Vagina (tissue), 2 donors: ENCODE results near the gene COIL. TPM values are rescaled to one million over a fixed set of nuclear protein-coding genes. Genes with fewer than 3 reads are reported as not detected.
A peak's percentile ranks its signal among the peaks of the same experiment; 100 is the strongest.
"Not testable (repeated sequence)": the region's sequence is repeated elsewhere in the genome, so short reads cannot be mapped to it uniquely, and the experiment has no call there.

Experiments
- DNase-seq, 2 donors: peaks; one replicate each; pipeline ENCODE4 v3.0.0-alpha.2; 2017; ENCODE audit errors: extremely low spot score in 2 of 2
- H3K27ac ChIP-seq: fragments of 200-600 bp; sonication (generic); one replicate; pipeline ENCODE4 v1.5.1; 2019
- H3K27me3 ChIP-seq: fragments of 200-600 bp; sonication (generic); one replicate; pipeline ENCODE4 v1.5.1; 2019
- H3K36me3 ChIP-seq, 2 donors: fragments of 200-600 bp; sonication (generic); one replicate each; pipeline ENCODE4 v1.5.1; 2017 to 2019
- H3K4me1 ChIP-seq: fragments of 200-600 bp; sonication (generic); one replicate; pipeline ENCODE4 v1.5.1; 2019
- H3K4me3 ChIP-seq, 2 donors: fragments of 200-600 bp; sonication (generic); 1 replicate in 1 of 2; 2 replicates in 1 of 2; pipeline ENCODE4 v1.5.1; 2016 to 2019
- H3K9me3 ChIP-seq: fragments of 200-600 bp; sonication (generic); one replicate; pipeline ENCODE4 v1.5.1; 2019
- POLR2A ChIP-seq, 2 donors: fragments of 450-650 bp; IDR thresholded peaks; one replicate each; pipeline ENCODE4 v1.6.1; 2017; ENCODE audit warnings: antibody characterized with exemption in 2 of 2, mild to moderate bottlenecking in 2 of 2, moderate library complexity in 2 of 2
- POLR2AphosphoS5 ChIP-seq, 2 donors: sonication (generic); formaldehyde crosslinking; IDR thresholded peaks; one replicate each; pipeline ENCODE4 v1.9.0; 2017; ENCODE audit warnings: antibody characterized with exemption in 2 of 2, mild to moderate bottlenecking in 2 of 2, low read depth in 1 of 2; ENCODE audit not compliant: insufficient read depth in 1 of 2
- intact Hi-C: fragments of 100-400 bp; cut with DNase I; formaldehyde crosslinking; loops from one replicate; pipeline ENCODE4 v1.15.1; 2023
- total RNA-seq: library from RNA; depleted of rRNA; stranded (reverse); fragments of >200 nt; gene quantifications from one replicate; pipeline ENCODE4 v1.2.3, GENCODE V29; 2016
- TF ChIP-seq, protein P1 (sequence below), 3 experiments: fragments of 450-650 bp in 2 of 3; fragments of 200-600 bp in 1 of 3; sonication (generic) in 1 of 3; IDR thresholded peaks; one replicate each; pipeline ENCODE4 v1.5.1; 2017 to 2019; ENCODE audit warnings: antibody characterized with exemption in 3 of 3, mild to moderate bottlenecking in 2 of 3, moderate library complexity in 2 of 3

The COIL gene
- total RNA-seq, 1 donor from 2014 or later: 9.8 TPM

DNA sequence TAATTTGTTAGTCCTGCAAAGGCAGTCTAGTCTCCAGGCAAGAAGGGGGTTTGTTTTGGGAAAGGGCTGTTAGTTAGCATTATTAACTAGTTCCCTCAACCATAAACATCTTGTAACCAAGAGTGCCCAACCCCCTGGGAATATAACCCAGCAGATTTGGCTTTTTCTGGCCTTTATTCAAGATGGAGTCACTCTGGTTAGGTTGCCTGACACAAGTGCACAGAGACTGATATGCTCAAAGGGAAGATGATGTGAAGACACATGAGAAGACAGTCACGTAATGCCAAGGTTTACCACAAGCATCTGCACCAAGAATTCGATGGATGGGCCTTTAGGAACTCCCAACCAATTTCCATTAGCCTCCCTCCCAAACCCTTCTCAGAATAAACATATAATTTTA lies 13.2 kb upstream of the COIL start:
- intact Hi-C loops: no loop called here
- Histone ChIP-seq H3K9me3 (no peaks in the 10 kb centered on the region), H3K27me3 (no peaks in the 10 kb centered on the region), H3K4me1 (peaks cover 6% of the 10 kb centered on the region), H3K27ac (no peak overlapping the region), H3K36me3 (no peaks in the 10 kb centered on the region), H3K4me3 (no peak overlapping the region)
- DNase-seq: no peak
- TF ChIP-seq, protein P1, sequence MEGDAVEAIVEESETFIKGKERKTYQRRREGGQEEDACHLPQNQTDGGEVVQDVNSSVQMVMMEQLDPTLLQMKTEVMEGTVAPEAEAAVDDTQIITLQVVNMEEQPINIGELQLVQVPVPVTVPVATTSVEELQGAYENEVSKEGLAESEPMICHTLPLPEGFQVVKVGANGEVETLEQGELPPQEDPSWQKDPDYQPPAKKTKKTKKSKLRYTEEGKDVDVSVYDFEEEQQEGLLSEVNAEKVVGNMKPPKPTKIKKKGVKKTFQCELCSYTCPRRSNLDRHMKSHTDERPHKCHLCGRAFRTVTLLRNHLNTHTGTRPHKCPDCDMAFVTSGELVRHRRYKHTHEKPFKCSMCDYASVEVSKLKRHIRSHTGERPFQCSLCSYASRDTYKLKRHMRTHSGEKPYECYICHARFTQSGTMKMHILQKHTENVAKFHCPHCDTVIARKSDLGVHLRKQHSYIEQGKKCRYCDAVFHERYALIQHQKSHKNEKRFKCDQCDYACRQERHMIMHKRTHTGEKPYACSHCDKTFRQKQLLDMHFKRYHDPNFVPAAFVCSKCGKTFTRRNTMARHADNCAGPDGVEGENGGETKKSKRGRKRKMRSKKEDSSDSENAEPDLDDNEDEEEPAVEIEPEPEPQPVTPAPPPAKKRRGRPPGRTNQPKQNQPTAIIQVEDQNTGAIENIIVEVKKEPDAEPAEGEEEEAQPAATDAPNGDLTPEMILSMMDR (IDR thresholded peaks at IDR 0.05): no peak
- no peak for TF ChIP-seq POLR2AphosphoS5 (IDR thresholded peaks at IDR 0.05; ENCODE audit: insufficient read depth in 1 of 2, low read depth in 1 of 2)
- TF ChIP-seq POLR2A (IDR thresholded peaks at IDR 0.05): no peak

DNA sequence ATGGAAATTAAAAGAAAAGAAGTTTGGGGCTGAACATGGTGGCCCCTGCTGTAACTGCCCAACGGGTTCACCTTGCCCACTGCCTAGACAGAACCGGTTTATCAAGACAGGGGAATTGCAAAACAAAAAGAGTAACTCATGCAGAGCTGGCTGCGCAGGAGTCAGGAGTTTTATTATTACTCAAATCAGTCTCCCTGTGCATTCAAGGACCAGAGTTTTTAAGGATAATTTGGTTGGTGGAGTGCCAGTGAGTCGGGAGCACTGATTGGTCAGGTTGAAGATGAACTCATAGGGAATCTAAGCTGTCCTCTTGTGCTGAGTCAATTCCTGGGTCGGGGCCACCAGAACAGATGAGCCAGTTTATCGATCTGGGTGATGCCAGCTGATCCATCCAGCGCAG lies 12.7 kb upstream of the COIL start:
- Histone ChIP-seq H3K36me3 (no peaks in the 10 kb centered on the region), H3K9me3 (no peaks in the 10 kb centered on the region), H3K4me3 (no peak overlapping the region), H3K27me3 (no peaks in the 10 kb centered on the region), H3K27ac (no peak overlapping the region), H3K4me1 (peaks cover under 1% of the 10 kb centered on the region)
- TF ChIP-seq, protein P1 (IDR thresholded peaks at IDR 0.05): no peak
- peak in 1 of 2 donors; percentile 60 for TF ChIP-seq POLR2AphosphoS5 (IDR thresholded peaks at IDR 0.05; ENCODE audit: insufficient read depth in 1 of 2, low read depth in 1 of 2)
- DNase-seq: no peak
- intact Hi-C loops: no loop called here

DNA sequence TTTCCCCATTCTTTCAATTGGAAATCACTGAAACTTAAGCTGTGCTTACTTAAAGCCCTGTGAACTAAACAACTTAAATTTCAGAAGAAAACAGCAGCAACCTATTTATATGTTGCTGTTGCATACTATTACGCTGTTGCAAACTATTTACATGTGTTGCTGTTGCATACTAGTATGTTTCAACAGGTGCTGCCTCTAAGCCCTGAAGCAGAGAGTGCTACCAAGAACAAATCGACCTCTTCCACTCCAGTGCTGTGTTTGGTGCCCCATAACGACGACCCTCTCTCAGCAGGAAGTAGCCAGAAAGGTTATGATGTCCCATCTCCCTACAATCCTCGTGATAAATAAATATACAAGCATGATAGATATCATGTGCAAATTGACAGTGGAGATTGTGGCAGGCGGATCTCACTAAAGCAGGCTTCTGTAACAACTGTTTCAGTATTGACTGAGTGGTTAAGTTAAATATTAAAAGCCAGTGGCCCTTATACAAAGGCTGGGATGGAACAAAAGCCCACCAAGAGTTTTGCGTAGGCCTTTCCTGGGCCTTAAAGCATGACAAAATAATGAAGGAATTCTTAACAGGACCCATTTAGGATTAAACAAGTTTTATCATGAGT lies 11.4 kb upstream of the COIL start:
- Histone ChIP-seq H3K36me3 (no peaks in the 10 kb centered on the region), H3K27ac (no peak overlapping the region), H3K4me1 (no peaks in the 10 kb centered on the region), H3K9me3 (no peaks in the 10 kb centered on the region), H3K27me3 (no peaks in the 10 kb centered on the region), H3K4me3 (no peak overlapping the region)
- intact Hi-C loops: no loop called here
- no peak for DNase-seq
- no peak for TF ChIP-seq POLR2A (IDR thresholded peaks at IDR 0.05)
- no peak for TF ChIP-seq POLR2AphosphoS5 (IDR thresholded peaks at IDR 0.05; ENCODE audit: insufficient read depth in 1 of 2, low read depth in 1 of 2)
- TF ChIP-seq, protein P1 (IDR thresholded peaks at IDR 0.05): no peak

DNA sequence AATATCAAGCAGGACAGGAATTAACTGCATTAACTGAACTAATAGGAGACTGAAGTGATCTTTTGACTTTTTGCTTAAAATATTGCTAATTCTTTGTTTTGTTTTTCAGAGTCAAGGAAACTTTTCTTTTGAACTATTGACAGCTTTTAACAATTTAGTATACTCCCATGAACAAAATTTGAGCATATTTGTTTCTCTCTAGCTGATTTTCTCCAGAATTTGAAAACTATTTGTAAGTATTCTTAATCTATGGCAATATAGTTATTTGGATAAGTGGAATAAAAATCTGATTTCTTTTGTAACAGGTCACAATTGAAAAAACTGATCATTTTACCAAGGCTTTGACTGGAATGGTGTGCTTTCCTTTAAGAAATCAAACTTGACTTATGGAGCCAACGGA lies 10.1 kb upstream of the COIL start:
- no peak for DNase-seq
- Histone ChIP-seq H3K4me1 (no peaks in the 10 kb centered on the region), H3K36me3 (no peaks in the 10 kb centered on the region), H3K27me3 (no peaks in the 10 kb centered on the region), H3K4me3 (no peak overlapping the region), H3K27ac (no peak overlapping the region), H3K9me3 (no peaks in the 10 kb centered on the region)
- intact Hi-C loops: no loop called here
- TF ChIP-seq POLR2AphosphoS5 (IDR thresholded peaks at IDR 0.05; ENCODE audit: insufficient read depth in 1 of 2, low read depth in 1 of 2): no peak
- TF ChIP-seq, protein P1 (IDR thresholded peaks at IDR 0.05): no peak
- no peak for TF ChIP-seq POLR2A (IDR thresholded peaks at IDR 0.05)

DNA sequence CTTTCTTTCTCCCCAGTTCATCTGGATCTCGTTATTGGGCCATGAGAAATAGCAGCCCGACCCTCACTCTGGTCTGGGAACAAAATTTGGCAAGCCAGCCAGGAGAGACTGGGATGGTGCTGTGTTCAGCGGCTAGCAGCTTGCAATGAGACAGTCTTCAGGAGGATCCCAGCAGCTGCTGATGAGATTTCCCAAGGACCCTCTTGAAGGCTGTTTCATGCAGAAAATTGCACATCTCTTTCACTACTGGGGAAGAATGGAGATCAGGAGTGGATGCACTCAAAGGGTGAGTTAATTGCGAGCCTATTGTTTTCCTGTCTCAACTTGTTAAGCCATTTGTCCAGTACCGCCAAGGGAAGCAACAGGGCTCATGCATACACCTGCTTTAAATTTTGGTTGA lies 5.5 kb upstream of the COIL start:
- TF ChIP-seq POLR2A (IDR thresholded peaks at IDR 0.05) (no peak), POLR2AphosphoS5 (IDR thresholded peaks at IDR 0.05; ENCODE audit: insufficient read depth in 1 of 2, low read depth in 1 of 2) (no peak)
- TF ChIP-seq, protein P1 (IDR thresholded peaks at IDR 0.05): no peak
- Histone ChIP-seq H3K4me1 (no peaks in the 10 kb centered on the region), H3K27me3 (no peaks in the 10 kb centered on the region), H3K36me3 (no peaks in the 10 kb centered on the region), H3K4me3 (no peak overlapping the region), H3K27ac (no peak overlapping the region), H3K9me3 (no peaks in the 10 kb centered on the region)
- DNase-seq: no peak
- intact Hi-C loops: no loop called here

DNA sequence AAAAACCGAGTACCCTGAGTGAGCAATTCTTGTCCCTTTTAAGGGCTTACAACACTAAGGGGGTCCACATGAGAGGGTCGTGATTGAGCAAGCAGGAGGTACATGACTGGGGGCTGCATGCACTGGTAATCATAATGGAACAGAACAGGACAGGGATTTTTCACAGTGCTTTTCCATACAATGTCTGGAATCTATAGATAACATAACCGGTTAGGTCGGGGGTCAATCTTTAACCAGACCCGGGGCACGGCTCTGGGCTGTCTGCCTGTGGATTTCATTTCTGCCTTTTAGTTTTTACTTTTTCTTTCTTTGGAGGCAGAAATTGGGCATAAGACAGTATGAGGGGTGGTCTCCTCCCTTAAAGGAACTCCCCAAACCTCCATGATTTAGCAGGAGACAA lies 4.8 kb upstream of the COIL start:
- H3K4me3 ChIP-seq, H3K4me1 ChIP-seq, H3K27me3 ChIP-seq, H3K9me3 ChIP-seq, H3K27ac ChIP-seq, DNase-seq, intact Hi-C loops, H3K36me3 ChIP-seq: not testable (repeated sequence)

DNA sequence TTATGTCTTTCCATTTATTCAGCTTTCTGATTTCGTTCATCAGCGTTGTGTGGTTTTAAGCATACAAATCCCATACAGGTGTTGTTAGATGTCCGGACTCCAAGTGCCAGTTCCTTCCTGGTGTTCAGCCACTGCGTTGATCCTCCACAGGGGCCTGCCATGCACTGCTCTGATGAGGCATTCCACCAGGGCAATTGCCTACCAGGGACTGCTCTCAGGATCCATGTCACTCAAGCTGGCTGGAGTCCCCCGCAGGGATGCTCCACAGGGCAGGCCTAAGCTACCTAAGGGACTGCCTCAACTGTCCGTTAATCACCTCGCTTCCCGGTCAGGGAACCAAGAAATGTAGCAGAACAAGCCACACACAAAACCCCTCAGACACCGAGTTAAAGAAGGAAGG lies 4.4 kb upstream of the COIL start:
- H3K27ac ChIP-seq, DNase-seq, intact Hi-C loops: not testable (repeated sequence)

More for the DNA sequence above, 4.4 kb upstream of the COIL start:
- H3K4me1 ChIP-seq, H3K4me3 ChIP-seq, H3K9me3 ChIP-seq, H3K27me3 ChIP-seq, H3K36me3 ChIP-seq: not testable (repeated sequence)
